GM18873 (cell line): ENCODE results near the gene EZR.

Experiments
- ATAC-seq: cut with Tn5 transposase; IDR thresholded peaks from one replicate; pipeline ENCODE4 v1.9.1; 2021; ENCODE audit warnings: mild to moderate bottlenecking, moderate library complexity, moderate number of reproducible peaks; ENCODE audit not compliant: unreplicated experiment, low FRiP score

The EZR gene

GRCh38 chr6:158819213-158819976, at the start of gene EZR:
Gene EZR, minus strand, starts transcription at chr6:158819368. Its CDS starts 1,275 bp downstream, at chr6:158818093.
- ATAC-seq = no peak

- no peak for ATAC-seq
These were observed 48.9 kb upstream of the EZR start for GRCh38 chr6:158868122-158868480.

DNA sequence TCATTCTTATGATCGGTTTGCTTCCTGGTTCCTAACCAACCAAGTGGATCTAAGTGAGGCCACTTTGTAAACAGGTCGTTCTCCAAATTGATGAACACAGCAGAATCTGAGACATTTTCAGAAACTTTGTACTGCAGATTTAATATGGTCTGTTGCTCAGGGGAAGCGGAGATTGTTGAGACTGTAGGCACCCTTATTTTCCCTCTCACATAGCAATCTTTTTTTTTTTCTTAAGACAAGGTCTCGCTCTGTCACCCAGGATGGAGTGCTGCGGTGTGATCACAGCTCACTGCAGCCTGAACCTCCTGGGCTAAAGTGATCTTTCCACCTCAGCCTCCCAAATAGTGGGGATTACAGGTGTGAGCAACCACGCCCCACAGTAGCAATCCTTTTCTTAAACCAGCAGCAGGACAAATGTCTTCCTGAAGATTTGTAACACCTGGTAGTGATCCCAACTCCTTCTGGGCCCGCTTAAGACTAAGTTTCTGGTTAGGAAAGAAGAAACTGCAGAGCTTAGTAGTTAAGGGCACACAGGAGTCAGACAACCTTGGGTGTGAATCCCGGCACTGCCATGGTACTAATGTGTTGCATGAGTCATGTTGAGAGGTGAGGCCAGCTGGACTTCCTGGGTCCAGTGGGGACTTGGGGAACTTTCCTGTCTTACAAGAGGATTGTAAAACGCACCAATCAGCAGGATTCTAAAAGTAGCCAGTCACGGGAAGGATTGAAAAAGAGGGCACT, 48.4 kb upstream of the EZR start:
- no peak for ATAC-seq

DNA sequence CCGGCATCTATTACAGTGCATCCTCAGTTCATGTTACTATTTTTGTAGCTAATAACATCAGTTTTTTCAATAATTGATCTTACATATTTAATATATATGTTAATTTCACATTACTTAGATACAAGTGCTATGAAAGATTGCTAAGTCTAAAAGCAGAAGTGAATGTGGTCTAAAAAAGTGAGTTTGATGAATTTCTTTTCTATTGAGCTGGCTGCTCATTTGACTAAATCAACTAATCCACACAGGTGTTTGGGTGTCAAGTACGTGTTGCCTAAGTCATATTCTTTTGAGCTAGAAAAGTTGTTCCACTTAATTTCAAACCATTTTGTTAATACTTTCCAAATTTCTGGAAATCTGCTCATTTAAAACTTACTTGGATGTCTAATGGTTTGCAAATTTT, 46.6 kb upstream of the EZR start:
- no peak for ATAC-seq

DNA sequence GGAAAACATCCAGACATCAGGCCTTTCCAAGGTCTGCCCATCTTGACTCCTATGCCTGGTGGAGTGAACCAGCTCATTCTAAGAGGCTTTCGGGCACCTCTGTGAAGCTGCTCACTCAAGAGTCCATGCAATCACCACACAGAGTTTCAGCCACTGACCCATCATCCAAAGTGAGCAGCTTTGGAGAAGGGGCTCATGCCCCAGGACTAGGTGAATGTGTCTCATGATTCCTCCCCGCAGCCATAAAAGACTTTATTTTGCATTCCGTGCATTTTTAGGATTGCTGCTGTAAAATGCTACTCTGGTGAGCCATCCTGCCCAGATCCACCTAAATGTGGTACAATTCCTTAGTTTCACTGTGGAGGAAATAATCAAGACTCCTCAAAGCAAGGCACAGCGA, 44.5 kb upstream of the EZR start:
- ATAC-seq = no peak

- ATAC-seq = no peak
These were observed 42.7 kb upstream of the EZR start for GRCh38 chr6:158861686-158862381.

- ATAC-seq = no peak
These were observed 41.2 kb upstream of the EZR start for GRCh38 chr6:158860279-158860865.

DNA sequence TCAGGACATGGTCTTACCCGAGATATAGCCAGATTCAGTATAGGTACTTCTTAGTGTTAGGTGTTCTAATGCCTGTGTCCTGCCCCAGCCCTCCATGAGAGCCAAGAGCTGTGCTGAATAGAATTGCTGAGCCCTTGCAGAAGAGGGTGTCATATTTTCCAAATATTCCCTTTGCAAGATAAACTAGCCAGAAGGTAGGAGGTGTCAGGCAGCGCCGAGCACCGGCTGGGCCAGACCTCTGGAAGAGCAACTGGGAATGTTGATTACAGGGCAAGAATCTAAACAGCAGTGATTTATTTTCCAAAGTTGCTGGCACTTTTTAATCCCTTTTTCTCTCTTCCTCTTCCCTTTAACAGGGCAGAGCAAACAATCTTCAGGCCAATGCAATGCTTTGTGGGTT, 37.1 kb upstream of the EZR start:
- no peak for ATAC-seq

GRCh38 chr6:158854214-158855101, 35.3 kb upstream of the EZR start:
- no peak for ATAC-seq

- ATAC-seq = no peak
These were observed 34.7 kb upstream of the EZR start for GRCh38 chr6:158853880-158854213.

GRCh38 chr6:158853072-158853879, 34.1 kb upstream of the EZR start:
- ATAC-seq = peak; percentile 70

DNA sequence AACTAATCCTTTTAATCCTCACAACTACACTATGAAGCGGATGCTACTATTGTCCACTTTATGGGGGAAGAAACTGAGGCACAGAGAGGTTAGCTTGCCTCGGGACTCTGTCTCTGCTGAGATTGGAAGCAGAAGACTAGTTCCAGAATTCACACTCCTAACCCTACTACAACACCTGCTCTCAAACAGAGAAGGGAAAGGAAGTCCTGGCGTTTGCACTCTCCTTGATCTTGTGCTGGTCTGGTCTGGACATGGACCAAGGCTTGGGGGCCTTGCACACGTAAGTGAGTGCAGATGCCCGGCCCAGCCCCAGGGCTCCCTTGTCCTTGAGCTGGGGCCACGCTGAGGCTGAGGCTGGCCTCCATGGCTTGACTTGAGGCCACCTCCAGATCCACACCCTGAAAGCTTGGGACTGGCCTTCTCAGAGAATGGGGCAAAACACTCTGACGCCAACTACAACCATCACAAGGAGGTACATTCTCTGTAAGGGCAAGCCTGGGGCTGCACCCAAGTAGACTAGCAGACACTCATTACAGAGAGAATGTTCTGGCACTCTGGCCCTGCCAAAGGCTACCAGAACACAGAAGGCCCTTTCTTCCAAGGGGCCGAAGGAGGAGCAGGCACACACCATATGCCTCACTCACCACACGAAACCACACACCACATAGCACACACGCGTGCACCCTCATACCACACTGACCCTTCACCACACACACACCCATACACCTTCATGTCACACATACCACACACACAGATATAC, 33.3 kb upstream of the EZR start:
- peak; percentile 9 for ATAC-seq

DNA sequence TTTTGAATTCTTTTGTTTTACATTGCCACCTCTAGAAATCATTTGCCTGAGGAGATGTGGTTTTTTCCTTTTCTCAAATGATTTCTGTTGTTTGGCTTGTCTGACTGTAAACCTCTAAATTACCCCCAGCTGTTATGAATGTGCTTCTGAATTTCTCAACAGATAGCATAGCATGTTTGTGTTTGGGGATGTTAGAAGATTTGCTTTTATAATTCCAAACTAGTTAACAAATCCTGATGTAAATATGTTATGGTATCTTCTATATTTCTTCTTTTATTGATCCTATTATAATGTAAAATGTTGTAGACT, 31.6 kb upstream of the EZR start:
- ATAC-seq = no peak

GRCh38 chr6:158849899-158850806, 31.0 kb upstream of the EZR start:
- ATAC-seq = no peak

DNA sequence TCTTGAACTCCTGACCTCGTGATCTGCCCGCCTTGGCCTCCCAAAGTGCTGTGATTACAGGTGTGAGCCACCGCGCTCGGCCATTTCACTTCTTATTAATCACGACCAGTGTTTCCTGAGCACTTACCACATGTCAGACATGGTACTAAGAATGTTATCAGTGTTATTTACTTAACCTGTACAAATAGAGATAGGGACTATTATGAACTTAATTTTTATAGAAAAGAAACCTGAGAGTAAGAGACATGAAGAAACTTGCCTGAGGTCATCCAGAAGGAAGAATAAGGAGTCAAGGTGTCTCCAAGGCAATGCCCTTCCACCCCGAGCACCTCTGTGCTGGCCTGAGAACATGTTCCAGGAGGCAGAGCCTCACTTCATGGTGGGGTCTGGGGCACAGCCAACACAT, 29.3 kb upstream of the EZR start:
- ATAC-seq = no peak

GRCh38 chr6:158847786-158848185, 28.6 kb upstream of the EZR start:
- no peak for ATAC-seq

GRCh38 chr6:158847012-158847529, 27.9 kb upstream of the EZR start:
- no peak for ATAC-seq
